ENCODE results near the gene VEGFA.
"Not testable (repeated sequence)": the region's sequence is repeated elsewhere in the genome, so short reads cannot be mapped to it uniquely, and the experiment has no call there.

VEGFA gene

DNA sequence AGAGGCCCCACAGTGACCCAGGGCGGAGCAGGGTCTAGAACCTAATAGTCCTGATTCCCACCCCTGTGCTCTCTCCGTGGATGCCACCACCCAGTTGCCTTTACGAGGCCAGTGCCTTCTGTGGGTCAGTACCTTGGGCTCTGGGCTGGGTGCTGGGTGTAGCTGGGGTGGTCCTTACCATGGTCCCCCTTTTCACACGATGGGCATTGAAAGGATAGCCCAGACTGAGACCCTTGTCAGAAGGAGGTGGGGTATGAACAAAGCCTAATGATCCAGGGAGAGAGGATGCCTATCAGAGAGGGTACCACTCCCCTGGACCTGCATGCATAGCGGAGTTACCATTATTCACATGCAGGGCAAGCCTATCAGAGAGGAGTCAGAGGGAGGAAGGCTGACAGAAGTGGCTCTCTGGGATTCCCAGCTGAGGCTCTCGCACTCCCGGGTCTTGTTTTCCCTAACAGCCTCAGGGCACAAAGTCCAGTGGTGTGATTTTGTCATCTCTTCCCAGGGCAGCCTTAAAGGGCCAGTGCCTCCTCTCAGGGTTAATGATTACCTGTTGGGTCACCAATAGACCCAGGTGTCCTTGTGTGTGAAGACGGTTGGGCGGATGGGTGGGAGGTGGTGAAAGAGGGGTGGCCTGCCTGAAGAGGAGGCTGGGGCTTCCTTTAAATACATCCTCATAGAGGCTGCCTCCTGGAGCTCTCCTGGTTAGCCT, 36.2 kb downstream of the VEGFA start:
- DNase-seq, result no peak

DNA sequence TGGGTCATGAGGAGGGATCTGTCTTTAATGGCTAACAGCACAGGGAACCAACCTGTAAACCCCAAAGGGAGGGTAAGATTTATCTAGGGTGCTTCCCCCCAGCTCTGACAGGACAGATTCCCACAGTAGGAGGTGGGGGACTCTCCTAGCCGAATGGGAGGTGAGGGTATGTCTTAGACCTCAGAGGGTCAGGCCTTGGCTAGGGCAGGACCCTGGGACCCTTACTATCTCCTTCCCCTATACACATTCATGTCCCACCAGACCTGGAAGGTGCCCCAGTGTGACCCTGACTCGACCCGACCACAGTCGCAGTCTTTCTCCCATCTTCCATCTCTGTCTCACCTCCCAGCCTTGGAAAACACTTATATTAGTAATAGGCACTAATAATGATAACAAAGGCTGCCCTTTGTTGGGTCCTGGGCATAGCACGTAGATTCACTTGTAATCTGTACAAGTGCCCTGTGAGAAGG, 36.8 kb downstream of the VEGFA start:
- no peak for DNase-seq

DNA sequence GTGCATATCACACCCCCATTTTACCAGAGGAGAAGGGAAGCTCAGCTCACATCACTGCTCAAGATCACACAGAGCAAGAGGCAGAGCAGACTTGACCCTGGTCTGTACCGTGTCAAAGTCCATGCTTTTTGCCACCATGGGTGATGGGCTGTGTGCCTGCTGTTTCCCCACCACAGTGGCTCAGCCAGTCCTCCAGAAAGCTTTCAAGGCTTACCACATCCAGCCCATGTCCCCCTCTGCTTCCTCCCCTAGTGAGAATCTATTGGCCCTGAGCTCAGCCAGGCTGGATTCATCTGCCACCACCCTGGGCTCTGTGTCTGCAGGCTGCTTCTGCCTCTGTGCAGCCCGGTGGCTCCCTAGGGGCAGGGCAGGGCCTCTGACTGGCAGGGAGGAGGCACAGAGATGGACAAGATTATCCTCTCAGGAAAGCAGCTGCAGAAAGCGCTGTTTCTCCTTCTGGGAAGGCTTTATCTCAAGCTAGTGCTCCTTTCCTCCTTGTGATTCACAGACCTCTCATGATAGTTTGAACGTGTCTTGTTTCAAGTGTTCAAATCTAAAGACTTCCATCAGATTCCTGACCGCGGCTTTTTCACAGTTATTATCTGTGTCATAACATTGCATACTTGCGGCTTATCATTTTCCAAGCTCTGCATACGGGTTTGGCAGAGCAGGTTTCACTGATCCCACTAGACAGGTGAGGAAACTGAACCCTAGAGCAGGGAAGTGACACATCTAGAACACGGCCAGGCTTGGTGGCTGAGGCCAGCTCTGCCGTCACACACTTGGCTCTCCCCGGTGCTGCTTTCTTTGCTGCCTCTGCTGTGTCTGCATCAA, 37.4 kb downstream of the VEGFA start:
- DNase-seq, result no peak

DNA sequence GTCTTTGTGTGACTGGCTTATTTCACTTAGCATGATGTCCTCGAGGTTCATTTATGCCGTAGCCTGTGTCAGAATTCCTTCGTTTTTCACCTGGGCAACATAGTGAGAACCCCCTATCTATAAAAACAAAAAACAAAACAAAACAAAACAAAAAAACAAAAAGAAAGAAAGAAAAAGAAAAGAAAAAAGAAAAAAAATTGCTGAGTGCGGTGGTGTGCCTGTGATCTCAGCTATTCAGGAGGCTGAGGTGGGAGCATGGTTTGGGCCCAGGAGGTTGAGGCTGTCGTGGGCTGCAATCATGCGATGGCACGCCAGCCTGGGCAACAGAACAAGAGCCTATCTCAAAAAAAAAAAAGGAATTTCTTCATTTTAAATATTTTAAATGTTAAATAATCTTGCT, 38.4 kb downstream of the VEGFA start:
- DNase-seq, result no peak

GRCh38 chr6:43809417-43810305, 39.6 kb downstream of the VEGFA start:
- no peak for DNase-seq

DNA sequence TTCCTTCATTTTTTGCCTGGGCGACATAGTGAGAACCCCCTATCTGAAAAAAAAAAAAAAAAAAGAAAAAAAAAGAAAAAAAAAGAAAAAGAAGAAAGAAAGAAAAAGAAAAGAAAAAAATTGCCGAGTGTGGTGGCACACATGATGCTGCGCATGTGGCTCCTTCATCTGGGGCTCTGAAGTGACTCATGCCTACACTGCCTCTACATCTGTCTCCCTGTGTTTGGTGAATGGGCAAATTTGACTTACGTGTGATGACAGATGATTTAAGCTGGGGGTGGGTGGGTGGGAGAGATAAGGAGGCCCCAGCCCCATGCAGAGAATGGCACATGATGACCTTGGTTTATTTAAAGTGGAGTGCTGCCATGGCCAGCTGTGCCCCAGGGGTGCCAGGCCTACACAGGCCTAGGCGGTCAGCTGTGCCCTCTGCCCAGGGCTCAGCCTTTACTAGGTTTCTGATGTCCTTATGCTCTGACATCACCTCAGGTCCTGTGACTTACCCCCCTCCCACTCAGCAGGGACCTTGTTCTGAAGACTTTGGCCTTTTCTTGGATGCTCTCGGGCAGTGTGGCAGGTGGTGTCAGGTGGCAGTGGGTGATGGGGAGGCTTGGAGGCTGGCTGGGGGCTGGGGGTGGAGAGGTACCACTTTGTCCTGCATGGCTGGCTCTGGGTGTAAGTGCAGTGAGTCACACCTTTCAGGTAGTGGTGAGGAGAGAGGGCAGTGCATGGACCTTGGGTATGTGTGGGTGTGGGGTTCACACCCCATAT, 41.1 kb downstream of the VEGFA start:
- DNase-seq, result no peak

DNA sequence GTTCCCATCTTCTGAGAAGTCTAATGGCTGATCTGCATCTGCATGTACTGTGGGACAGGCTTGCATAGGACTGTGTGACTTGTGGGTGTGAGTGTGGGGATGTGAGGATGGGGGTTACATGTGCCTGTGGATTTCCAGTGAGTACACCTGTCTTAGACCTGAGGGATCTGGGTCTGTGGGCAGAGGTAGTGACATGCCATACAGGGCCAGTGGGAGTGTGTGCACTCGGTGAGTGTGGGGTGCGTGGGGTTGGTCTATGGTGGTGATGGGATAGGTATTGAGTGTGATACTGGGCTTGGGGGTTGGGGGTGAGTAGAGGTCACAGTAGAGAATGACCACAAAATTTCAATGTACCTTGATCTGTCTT, 41.7 kb downstream of the VEGFA start:
- no peak for DNase-seq

DNA sequence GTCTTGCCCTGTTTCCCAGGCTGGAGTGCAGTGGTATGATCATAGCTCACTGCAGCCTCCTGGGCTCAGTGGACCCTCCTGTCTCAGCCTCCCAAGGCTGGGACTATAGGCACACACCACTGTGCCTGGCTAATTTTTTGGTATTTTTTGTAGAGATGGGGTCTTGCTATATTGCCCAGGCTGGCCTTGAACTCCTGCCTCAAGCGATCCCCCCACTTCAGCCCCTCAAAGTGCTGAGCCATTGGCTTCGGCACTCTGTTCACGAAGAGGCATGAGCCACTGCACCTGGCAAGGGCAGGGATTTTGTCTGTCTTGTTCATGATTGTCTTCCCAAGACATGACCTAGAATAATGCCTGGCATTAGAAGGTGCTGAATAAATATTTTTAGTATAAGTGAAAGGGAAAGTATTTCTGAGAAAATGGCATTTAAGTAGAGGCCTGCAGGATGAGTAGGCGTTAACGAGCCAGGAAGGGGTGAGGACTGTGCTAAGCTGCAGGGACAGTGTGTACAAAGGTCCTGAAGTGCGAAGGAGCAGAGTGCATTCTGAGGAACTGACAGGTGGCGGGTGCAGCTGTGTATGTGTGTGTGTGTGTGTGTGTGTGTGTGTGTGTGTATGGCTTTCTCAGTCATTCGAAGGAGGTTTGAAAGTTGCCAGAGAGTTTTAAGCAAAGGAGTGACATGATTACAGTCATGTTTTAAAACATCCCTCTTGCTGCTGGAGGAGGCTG, 43.0 kb downstream of the VEGFA start:
- no peak for DNase-seq

GRCh38 chr6:43814111-43814510, 44.1 kb downstream of the VEGFA start:
- no peak for DNase-seq

GRCh38 chr6:43814865-43815264, 44.9 kb downstream of the VEGFA start:
- DNase-seq, result no peak

DNA sequence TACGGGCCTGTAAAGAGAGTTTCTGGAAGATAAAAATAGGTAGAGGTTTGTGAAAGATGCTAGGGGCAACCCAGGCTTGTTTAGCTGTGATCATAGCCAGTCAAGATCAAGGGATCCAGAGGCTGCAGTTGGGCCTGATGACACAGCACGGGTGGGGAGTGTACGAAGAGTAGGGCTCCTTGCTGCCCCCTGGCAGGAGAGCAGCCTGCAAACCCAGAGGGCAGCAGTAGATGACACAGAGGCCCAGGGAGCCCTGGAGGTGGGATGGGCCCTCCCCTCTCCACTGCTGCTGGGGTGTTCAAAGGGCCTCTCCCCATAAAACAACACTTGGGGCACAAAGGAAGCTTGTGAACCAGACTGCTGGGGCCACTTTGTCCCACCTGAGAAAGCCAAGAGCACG, 47.2 kb downstream of the VEGFA start:
- no peak for DNase-seq

GRCh38 chr6:43818973-43819372, 49.0 kb downstream of the VEGFA start:
- not testable (repeated sequence) for DNase-seq

DNA sequence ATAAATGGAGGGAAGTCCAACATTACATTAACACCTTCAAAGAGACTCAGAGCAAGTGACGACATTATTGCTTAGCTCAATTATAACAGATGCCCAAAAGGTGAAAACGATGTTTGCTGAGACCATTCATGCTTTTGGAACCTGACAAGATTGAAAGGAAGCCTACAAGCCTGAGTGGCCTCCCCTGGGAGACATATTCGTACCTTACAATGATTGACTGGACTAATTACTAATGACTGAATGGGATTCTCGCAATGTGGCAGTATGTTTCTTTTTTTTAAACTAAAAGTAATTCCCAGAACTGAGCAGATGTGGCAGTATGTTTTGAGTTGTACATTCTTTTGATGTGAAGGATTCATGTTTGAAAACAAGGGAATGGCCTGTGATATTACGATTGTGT, 49.9 kb downstream of the VEGFA start:
- DNase-seq, result no peak

DNA sequence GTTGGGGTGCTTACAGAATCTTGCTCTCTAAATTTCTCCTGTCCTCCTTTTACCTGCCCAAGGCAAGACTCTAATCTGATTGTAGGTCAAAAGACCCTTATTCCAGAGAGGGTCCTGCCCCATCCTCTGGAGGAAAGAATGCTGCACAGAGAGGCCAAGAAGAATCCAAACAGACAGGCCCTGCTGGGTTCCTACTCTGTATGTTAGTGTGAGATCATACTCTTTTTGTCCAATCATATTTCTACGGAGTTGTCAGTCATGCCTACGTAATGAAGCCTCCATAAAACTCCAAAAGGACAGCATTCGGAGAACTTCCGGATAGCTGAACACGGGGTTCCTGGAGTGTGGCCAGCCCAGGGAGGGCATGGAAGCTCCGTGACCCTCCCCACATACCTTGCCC, 50.5 kb downstream of the VEGFA start:
- DNase-seq, result no peak

GRCh38 chr6:43821101-43821886, 51.3 kb downstream of the VEGFA start:
- DNase-seq, result no peak

DNA sequence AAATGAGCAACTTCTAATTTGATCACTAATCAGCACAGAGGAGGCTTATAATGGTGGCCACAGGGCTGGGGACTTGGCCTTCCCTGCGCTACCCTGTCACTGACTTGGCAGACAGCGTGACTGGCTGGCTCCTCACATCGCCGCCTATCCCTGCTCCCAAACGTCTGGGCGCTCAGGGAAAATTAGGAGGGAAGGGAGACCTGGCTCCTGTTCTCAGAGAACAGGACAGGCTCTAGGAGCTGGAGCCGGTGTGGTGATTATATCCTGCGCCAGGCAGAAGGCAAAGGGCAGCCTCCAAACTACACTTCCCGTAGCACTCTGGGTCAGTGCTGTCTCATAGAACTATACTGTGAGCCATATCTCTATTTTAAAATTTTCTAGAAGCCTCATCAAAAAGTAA, 53.4 kb downstream of the VEGFA start:
- DNase-seq, result no peak

DNA sequence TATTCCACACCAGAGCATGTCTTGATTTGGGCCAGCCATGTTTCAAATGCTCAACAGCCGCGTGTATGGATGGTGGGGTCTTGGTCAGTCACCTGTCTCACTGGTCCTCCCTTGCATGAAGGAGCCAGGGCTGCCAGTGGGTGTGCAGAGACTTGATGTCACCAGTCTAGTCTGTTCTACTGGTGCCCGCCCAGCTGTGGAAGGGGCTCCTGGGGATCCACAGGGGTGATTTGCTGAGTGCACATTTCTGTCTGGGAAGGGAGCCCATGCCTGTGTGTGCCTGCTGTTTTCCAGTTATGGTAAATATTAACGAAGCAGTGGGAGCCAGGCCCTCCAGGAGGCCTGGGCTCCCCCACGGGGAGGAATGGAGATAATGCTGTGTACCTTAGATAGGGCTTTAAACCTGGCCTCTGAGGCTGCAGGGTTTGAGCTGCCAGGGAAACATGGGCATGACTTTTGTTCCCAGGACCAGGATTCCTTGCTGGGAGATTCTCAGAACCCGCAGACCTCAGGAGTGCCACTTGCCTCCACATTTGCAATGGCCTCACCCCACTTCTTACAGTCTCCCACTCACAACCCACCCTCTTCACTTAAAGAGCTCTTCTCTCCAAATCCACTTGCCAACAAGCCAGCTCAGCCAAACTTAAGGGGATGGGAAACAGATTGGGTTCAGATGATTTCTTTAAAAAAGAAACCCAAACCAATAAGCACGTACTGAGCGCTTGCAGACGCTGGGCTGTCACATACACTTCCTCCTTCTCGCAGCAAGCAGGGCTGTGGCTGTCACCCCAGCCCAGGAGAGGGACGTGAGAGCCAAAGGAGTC, 54.1 kb downstream of the VEGFA start:
- DNase-seq, result no peak

DNA sequence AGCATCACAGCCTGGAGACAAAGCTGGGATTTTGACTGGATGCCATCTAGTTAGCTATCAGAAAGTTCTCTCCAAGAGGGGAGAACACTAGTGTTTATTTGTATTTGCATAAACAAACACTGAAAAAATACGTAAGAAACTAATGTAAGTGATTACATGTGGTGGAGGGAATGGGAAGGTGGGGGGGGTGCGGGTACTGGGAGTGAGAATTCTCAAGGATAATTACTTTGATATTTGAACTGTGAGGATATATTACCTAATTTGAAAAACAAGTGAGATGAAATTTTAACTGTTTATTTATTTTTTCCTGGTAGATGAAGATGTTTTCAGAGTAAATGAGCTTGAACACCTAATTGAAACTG, 54.7 kb downstream of the VEGFA start:
- no peak for DNase-seq

DNA sequence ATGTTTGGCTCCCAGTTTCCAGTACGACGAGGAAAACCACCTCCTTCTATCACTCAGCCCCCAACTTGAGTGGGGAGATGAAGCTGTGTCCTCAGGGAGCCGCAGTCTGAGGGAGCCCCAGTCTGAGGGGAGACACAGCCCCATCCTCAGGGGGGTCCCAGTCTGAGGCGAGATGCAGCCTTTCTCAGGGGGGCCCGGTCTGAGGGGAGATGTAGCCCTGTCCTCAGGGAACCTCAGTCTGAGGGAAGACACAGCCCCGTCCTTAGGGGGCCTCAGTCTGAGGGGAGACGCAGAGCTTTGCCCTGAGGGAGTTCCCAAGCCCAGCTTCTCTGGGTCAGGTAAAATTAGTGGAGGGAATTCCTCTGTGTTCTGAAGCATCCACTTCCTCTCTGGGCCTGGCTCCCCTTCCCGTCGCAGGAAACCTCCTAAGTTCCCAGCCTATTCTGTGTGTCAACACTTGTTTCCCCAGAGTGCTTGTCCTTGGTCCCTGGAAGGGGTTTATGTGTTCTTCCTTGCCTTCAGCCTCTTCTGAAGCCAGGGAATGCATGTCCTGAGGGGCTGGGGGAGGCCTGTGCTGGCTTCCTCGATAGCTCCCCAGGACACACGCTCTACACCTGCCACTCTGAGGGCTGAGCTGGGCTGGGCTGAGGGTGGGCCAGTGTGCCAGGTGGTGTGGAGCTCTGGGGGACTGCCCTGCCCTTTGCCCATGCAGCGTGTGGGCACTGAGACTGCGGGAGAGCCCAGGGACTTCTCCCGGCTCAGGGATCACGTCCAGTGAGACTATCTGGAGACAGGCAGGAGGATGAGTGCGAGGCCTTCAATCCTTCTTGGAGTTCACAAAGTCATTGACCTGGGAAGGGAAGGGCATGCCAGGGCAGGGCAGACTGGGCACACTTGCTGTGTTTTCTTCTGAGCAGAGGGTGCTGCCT, 55.4 kb downstream of the VEGFA start:
- no peak for DNase-seq

Measured in stimulated activated naive CD4-positive, alpha-beta T cell treated with Interleukin-2 at 50 U/mL for 16 hours (primary cell).